MM.1S (cell line): Measurements from ENCODE around the gene FAM187B.

Experiments used
- DNase-seq: peaks from one replicate; pipeline ENCODE4 v3.0.0-alpha.2; 2015
- H2AFZ ChIP-seq: fragments of 300-600 bp; sonication (generic); 2 replicates; pipeline ENCODE4 v1.6.0; 2016; ENCODE audit warnings: antibody characterized with exemption, low read length
- H3F3A ChIP-seq: fragments of 300-600 bp; sonication (generic); 2 replicates; pipeline ENCODE4 v1.6.1; 2016; ENCODE audit warnings: mild to moderate bottlenecking, antibody characterized with exemption, low read length, moderate library complexity, mixed read lengths; ENCODE audit not compliant: insufficient read depth
- H3K27ac ChIP-seq: fragments of 300-600 bp; sonication (generic); 2 replicates; pipeline ENCODE4 v1.5.1; 2016; ENCODE audit warnings: mild to moderate bottlenecking, low read length
- H3K27me3 ChIP-seq: fragments of 300-600 bp; sonication (generic); replicated peaks from 2 replicates; pipeline ENCODE4 v1.6.0; 2016; ENCODE audit warnings: low read length; ENCODE audit not compliant: insufficient read depth
- H3K36me3 ChIP-seq: fragments of 300-600 bp; sonication (generic); replicated peaks from 2 replicates; pipeline ENCODE4 v1.6.1; 2016; ENCODE audit warnings: mild to moderate bottlenecking, low read length, mixed read lengths; ENCODE audit not compliant: insufficient read depth
- H3K4me1 ChIP-seq: fragments of 300-600 bp; sonication (generic); 2 replicates; pipeline ENCODE4 v1.6.1; 2016; ENCODE audit warnings: low read length, mixed read lengths
- H3K4me2 ChIP-seq: fragments of 300-600 bp; sonication (generic); 2 replicates; pipeline ENCODE4 v1.6.0; 2016; ENCODE audit warnings: low read depth, low read length
- H3K4me3 ChIP-seq: fragments of 300-600 bp; sonication (generic); 2 replicates; pipeline ENCODE4 v1.5.1; 2016; ENCODE audit warnings: low read length, mixed read lengths
- H3K79me2 ChIP-seq: fragments of 300-600 bp; sonication (generic); 2 replicates; pipeline ENCODE4 v1.6.1; 2016; ENCODE audit warnings: mixed run types, low read length, mixed read lengths
- H3K9ac ChIP-seq: fragments of 300-600 bp; sonication (generic); 2 replicates; pipeline ENCODE4 v1.6.1; 2016; ENCODE audit warnings: low read length, mixed read lengths
- H3K9me2 ChIP-seq: fragments of 300-600 bp; sonication (generic); replicated peaks from 2 replicates; pipeline ENCODE4 v1.6.1; 2016; ENCODE audit warnings: mild to moderate bottlenecking, low read length, mixed read lengths; ENCODE audit not compliant: insufficient read depth
- H3K9me3 ChIP-seq: fragments of 300-600 bp; sonication (generic); replicated peaks from 2 replicates; pipeline ENCODE4 v1.6.1; 2016; ENCODE audit warnings: mild to moderate bottlenecking, low read length, mixed read lengths; ENCODE audit not compliant: insufficient read depth
- H4K20me1 ChIP-seq: fragments of 300-600 bp; sonication (generic); 2 replicates; pipeline ENCODE4 v1.6.1; 2016; ENCODE audit warnings: mild to moderate bottlenecking, low read length, moderate library complexity, mixed read lengths; ENCODE audit not compliant: insufficient read depth
- CTCF ChIP-seq: fragments of 300-600 bp; sonication (generic); IDR thresholded peaks from 2 replicates; pipeline ENCODE4 v1.5.1; 2016; ENCODE audit warnings: antibody characterized with exemption, low read length, mixed read lengths
- EZH2 ChIP-seq: fragments of 300-600 bp; sonication (generic); optimal IDR thresholded peaks from 2 replicates; pipeline ENCODE3; 2017; ENCODE audit warnings: low read depth, mild to moderate bottlenecking, antibody characterized with exemption, low read length, mixed read lengths
- EZH2phosphoT487 ChIP-seq: fragments of 300-600 bp; sonication (generic); IDR thresholded peaks from 2 replicates; pipeline ENCODE4 v1.6.1; 2018; ENCODE audit warnings: antibody characterized with exemption, low read length

Gene FAM187B

GRCh38 chr19:35220315-35220921, 8.1 kb downstream of the FAM187B start:
- Histone ChIP-seq H3K27me3 (no peaks in the 10 kb centered on the region), H4K20me1 (no peaks in the 10 kb centered on the region), H3K4me2 (no peak overlapping the region), H3K36me3 (no peaks in the 10 kb centered on the region), H3K4me1 (peaks cover 10% of the 10 kb centered on the region), H3K27ac (no peak overlapping the region), H3K9me3 (no peaks in the 10 kb centered on the region), H2AFZ (no peak overlapping the region), H3K9me2 (no peaks in the 10 kb centered on the region), H3F3A (peaks cover 9% of the 10 kb centered on the region; the same call in 1 of the 2 replicates), H3K79me2 (no peaks in the 10 kb centered on the region), H3K9ac (no peak overlapping the region), H3K4me3 (no peak overlapping the region)
- DNase-seq, result no peak
- TF ChIP-seq CTCF, result no peak
- no peak for TF ChIP-seq EZH2
- no peak for TF ChIP-seq EZH2phosphoT487

- Histone ChIP-seq H3K27ac (no peak overlapping the region), H2AFZ (no peak overlapping the region), H3K4me3 (no peak overlapping the region), H3K4me1 (peaks cover 20% of the 10 kb centered on the region), H4K20me1 (no peaks in the 10 kb centered on the region), H3K4me2 (no peak overlapping the region), H3F3A (peaks cover 12% of the 10 kb centered on the region; the same call in 1 of the 2 replicates), H3K27me3 (no peaks in the 10 kb centered on the region), H3K36me3 (no peaks in the 10 kb centered on the region), H3K9me3 (no peaks in the 10 kb centered on the region), H3K9ac (no peak overlapping the region), H3K9me2 (no peaks in the 10 kb centered on the region), H3K79me2 (no peaks in the 10 kb centered on the region)
- no peak for DNase-seq
- TF ChIP-seq EZH2phosphoT487 (no peak), EZH2 (no peak), CTCF (no peak)
Measured at GRCh38 chr19:35219008-35219407, 9.5 kb downstream of the FAM187B start.

DNA sequence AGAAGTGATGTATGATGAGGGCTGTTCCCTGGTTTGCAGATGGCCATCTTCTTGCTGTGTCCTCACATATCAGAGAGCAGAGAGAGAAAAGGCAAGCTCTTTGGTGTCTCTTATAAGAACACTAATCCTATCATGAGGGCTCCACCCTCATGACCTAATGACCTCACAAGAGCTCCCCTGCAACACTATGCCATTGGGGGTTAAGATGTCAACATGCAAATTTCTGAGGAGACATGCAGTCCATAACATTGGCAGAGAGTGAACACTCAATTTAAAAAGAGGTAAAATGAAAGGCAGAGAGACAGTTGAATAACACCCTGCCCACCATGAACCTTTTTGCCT, 10.9 kb downstream of the FAM187B start:
- Histone ChIP-seq H3K4me3 (no peak overlapping the region), H3K79me2 (no peaks in the 10 kb centered on the region), H2AFZ (no peak overlapping the region), H3K9me2 (no peaks in the 10 kb centered on the region), H3K36me3 (no peaks in the 10 kb centered on the region), H3K4me1 (peaks cover 31% of the 10 kb centered on the region), H3K9me3 (no peaks in the 10 kb centered on the region), H3K27me3 (no peaks in the 10 kb centered on the region), H3K27ac (no peak overlapping the region), H3K4me2 (no peak overlapping the region), H3F3A (peaks cover 19% of the 10 kb centered on the region; the same call in 1 of the 2 replicates), H4K20me1 (no peaks in the 10 kb centered on the region), H3K9ac (no peak overlapping the region)
- TF ChIP-seq EZH2, result no peak
- TF ChIP-seq EZH2phosphoT487, result no peak
- no peak for TF ChIP-seq CTCF
- no peak for DNase-seq
